HEK293 (cell line): ENCODE data around the gene MRO.

Experiments
- CTCF ChIA-PET: fragments of 350-600 bp; formaldehyde crosslinking; extraction: SDS; loops from one replicate; lab custom pipeline; 2021; ENCODE audit warnings: antibody characterized with exemption; lab: Yijun Ruan, JAX
- POLR2A ChIA-PET: fragments of 300-600 bp; formaldehyde crosslinking; extraction: SDS; loops from one replicate; lab custom pipeline; 2020; ENCODE audit warnings: antibody characterized with exemption, inconsistent platforms; lab: Yijun Ruan, JAX
- H3K27ac ChIP-seq: fragments of 200-500 bp; sonication (Bioruptor generic); 2 replicates; pipeline ENCODE4 v1.5.1; 2014; ENCODE audit warnings: low read depth, low read length, control low read depth, inconsistent platforms; ENCODE audit errors: extremely low read depth
- H3K36me3 ChIP-seq, 2 experiments: fragments of 200-500 bp in 1 of 2; sonication (Bioruptor generic) in 1 of 2; 1 replicate in 1 of 2; 2 replicates in 1 of 2; pipeline ENCODE4 v1.5.1; 2014 to 2017; ENCODE audit warnings: inconsistent platforms in 2 of 2, low read length in 2 of 2; ENCODE audit not compliant: control insufficient read depth in 2 of 2, insufficient read depth in 1 of 2
- H3K4me1 ChIP-seq: fragments of 200-500 bp; sonication (Bioruptor generic); 2 replicates; pipeline ENCODE4 v1.5.1; 2014; ENCODE audit warnings: mild to moderate bottlenecking, low read length, inconsistent platforms; ENCODE audit not compliant: control insufficient read depth, insufficient read depth
- H3K4me3 ChIP-seq: 2 replicates; pipeline ENCODE4 v1.5.1; 2011; ENCODE audit warnings: low read depth, mild to moderate bottlenecking, control low read depth, low read length, moderate library complexity
- H3K9me3 ChIP-seq: fragments of 200-500 bp; sonication (Bioruptor generic); 2 replicates; pipeline ENCODE4 v1.5.1; 2014; ENCODE audit warnings: low read depth, low read length, inconsistent platforms; ENCODE audit not compliant: control insufficient read depth, insufficient read depth
- KLF9 ChIP-seq: fragments of 450-650 bp; formaldehyde crosslinking; IDR thresholded peaks from 2 replicates; pipeline ENCODE4 v1.5.1; 2016; ENCODE audit warnings: missing biosample characterization, missing genetic modification characterization, low read depth
- RBAK ChIP-seq: fragments of 450-650 bp; formaldehyde crosslinking; IDR thresholded peaks from 2 replicates; pipeline ENCODE4 v1.5.1; 2016; ENCODE audit warnings: missing biosample characterization, missing genetic modification characterization
- SETDB1 ChIP-seq: IDR thresholded peaks from one replicate; pipeline ENCODE4 v1.6.1; 2017; ENCODE audit warnings: mild to moderate bottlenecking, low read length, moderate library complexity, mixed read lengths; ENCODE audit not compliant: insufficient read length
- WT1 ChIP-seq: fragments of 450-650 bp; formaldehyde crosslinking; IDR thresholded peaks from 2 replicates; pipeline ENCODE4 v1.5.1; 2016; ENCODE audit warnings: missing biosample characterization, missing genetic modification characterization
- YY1 ChIP-seq: fragments of 450-650 bp; formaldehyde crosslinking; IDR thresholded peaks from 2 replicates; pipeline ENCODE4 v1.5.1; 2018; ENCODE audit warnings: missing biosample characterization, missing genetic modification characterization
- ZBTB8A ChIP-seq: fragments of 450-650 bp; formaldehyde crosslinking; IDR thresholded peaks from 2 replicates; pipeline ENCODE4 v1.5.1; 2016; ENCODE audit warnings: missing biosample characterization, missing genetic modification characterization
- ZFP69B ChIP-seq: fragments of 450-650 bp; formaldehyde crosslinking; IDR thresholded peaks from 2 replicates; pipeline ENCODE4 v1.5.1; 2016; ENCODE audit warnings: missing biosample characterization, missing genetic modification characterization
- ZIC2 ChIP-seq: fragments of 450-650 bp; formaldehyde crosslinking; IDR thresholded peaks from 2 replicates; pipeline ENCODE4 v1.5.1; 2016; ENCODE audit warnings: missing biosample characterization, missing genetic modification characterization
- ZNF132 ChIP-seq: fragments of 450-650 bp; formaldehyde crosslinking; IDR thresholded peaks from 2 replicates; pipeline ENCODE4 v1.5.1; 2017; ENCODE audit warnings: missing biosample characterization, missing genetic modification characterization, borderline replicate concordance
- ZNF133 ChIP-seq: fragments of 450-650 bp; formaldehyde crosslinking; IDR thresholded peaks from 2 replicates; pipeline ENCODE4 v1.5.1; 2016; ENCODE audit warnings: missing biosample characterization, missing genetic modification characterization
- ZNF23 ChIP-seq: fragments of 450-650 bp; formaldehyde crosslinking; IDR thresholded peaks from 2 replicates; pipeline ENCODE4 v1.5.1; 2016; ENCODE audit warnings: missing biosample characterization, missing genetic modification characterization, borderline replicate concordance
- ZNF266 ChIP-seq: fragments of 450-650 bp; formaldehyde crosslinking; IDR thresholded peaks from 2 replicates; pipeline ENCODE4 v1.5.1; 2016; ENCODE audit warnings: missing biosample characterization, missing genetic modification characterization, low read depth
- ZNF292 ChIP-seq: fragments of 450-650 bp; formaldehyde crosslinking; IDR thresholded peaks from 2 replicates; pipeline ENCODE4 v1.5.1; 2016; ENCODE audit warnings: low read depth, missing biosample characterization, missing genetic modification characterization, borderline replicate concordance
- ZNF514 ChIP-seq: fragments of 450-650 bp; formaldehyde crosslinking; IDR thresholded peaks from 2 replicates; pipeline ENCODE4 v1.5.1; 2016; ENCODE audit warnings: missing biosample characterization, missing genetic modification characterization
- ZNF548 ChIP-seq: fragments of 450-650 bp; formaldehyde crosslinking; IDR thresholded peaks from 2 replicates; pipeline ENCODE4 v1.5.1; 2016; ENCODE audit warnings: missing biosample characterization, missing genetic modification characterization
- ZNF561 ChIP-seq: fragments of 450-650 bp; IDR thresholded peaks from 2 replicates; pipeline ENCODE4 v1.5.1; 2018; ENCODE audit warnings: missing biosample characterization, missing genetic modification characterization, borderline replicate concordance
- ZNF571 ChIP-seq: fragments of 450-650 bp; formaldehyde crosslinking; IDR thresholded peaks from 2 replicates; pipeline ENCODE4 v1.5.0; 2017; ENCODE audit warnings: missing biosample characterization, missing genetic modification characterization
- ZNF629 ChIP-seq: fragments of 450-650 bp; formaldehyde crosslinking; IDR thresholded peaks from 2 replicates; pipeline ENCODE4 v1.5.1; 2017; ENCODE audit warnings: missing biosample characterization, missing genetic modification characterization
- ZNF747 ChIP-seq: fragments of 450-650 bp; formaldehyde crosslinking; IDR thresholded peaks from 2 replicates; pipeline ENCODE4 v1.5.1; 2016; ENCODE audit warnings: missing biosample characterization, missing genetic modification characterization
- ZNF776 ChIP-seq: fragments of 450-650 bp; formaldehyde crosslinking; IDR thresholded peaks from 2 replicates; pipeline ENCODE4 v1.5.0; 2017; ENCODE audit warnings: missing biosample characterization, missing genetic modification characterization, borderline replicate concordance
- ZXDB ChIP-seq: fragments of 450-650 bp; formaldehyde crosslinking; IDR thresholded peaks from 2 replicates; pipeline ENCODE4 v1.5.1; 2016; ENCODE audit warnings: missing biosample characterization, missing genetic modification characterization
- TF ChIP-seq, protein P1 (sequence below): fragments of 450-650 bp; formaldehyde crosslinking; IDR thresholded peaks from 2 replicates; pipeline ENCODE4 v1.5.1; 2016; ENCODE audit warnings: missing biosample characterization, missing genetic modification characterization
- TF ChIP-seq, protein P2 (sequence below): fragments of 450-650 bp; formaldehyde crosslinking; IDR thresholded peaks from 2 replicates; pipeline ENCODE4 v1.5.1; 2016; ENCODE audit warnings: missing biosample characterization, missing genetic modification characterization

The MRO gene

DNA sequence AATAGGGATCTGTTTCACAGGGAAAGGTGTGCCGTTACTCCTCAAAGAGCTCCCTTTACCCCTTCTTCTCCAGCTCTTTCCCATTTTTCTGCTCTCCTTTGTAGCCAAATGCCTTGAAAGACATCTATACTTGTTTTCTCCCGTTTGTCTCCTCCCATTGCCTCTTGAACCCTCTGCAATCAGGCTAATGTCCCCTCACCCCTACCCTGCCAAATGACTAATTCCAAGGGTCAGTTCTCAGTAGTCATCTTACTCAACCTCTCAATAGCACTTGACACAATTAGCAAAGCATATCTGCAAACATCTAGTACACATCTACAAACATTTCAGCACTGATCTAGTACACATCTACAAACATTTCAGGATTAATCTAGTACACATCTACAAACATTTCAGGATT is 12.6 kb downstream of the MRO start:
- Histone ChIP-seq H3K4me3 (no peak overlapping the region), H3K27ac (no peak overlapping the region), H3K36me3 (no peaks in the 10 kb centered on the region), H3K9me3 (no peaks in the 10 kb centered on the region), H3K4me1 (no peaks in the 10 kb centered on the region)
- POLR2A ChIA-PET, result no interaction called here
- no peak for TF ChIP-seq YY1 (tag by site-specific recombination)
- TF ChIP-seq, protein P1, sequence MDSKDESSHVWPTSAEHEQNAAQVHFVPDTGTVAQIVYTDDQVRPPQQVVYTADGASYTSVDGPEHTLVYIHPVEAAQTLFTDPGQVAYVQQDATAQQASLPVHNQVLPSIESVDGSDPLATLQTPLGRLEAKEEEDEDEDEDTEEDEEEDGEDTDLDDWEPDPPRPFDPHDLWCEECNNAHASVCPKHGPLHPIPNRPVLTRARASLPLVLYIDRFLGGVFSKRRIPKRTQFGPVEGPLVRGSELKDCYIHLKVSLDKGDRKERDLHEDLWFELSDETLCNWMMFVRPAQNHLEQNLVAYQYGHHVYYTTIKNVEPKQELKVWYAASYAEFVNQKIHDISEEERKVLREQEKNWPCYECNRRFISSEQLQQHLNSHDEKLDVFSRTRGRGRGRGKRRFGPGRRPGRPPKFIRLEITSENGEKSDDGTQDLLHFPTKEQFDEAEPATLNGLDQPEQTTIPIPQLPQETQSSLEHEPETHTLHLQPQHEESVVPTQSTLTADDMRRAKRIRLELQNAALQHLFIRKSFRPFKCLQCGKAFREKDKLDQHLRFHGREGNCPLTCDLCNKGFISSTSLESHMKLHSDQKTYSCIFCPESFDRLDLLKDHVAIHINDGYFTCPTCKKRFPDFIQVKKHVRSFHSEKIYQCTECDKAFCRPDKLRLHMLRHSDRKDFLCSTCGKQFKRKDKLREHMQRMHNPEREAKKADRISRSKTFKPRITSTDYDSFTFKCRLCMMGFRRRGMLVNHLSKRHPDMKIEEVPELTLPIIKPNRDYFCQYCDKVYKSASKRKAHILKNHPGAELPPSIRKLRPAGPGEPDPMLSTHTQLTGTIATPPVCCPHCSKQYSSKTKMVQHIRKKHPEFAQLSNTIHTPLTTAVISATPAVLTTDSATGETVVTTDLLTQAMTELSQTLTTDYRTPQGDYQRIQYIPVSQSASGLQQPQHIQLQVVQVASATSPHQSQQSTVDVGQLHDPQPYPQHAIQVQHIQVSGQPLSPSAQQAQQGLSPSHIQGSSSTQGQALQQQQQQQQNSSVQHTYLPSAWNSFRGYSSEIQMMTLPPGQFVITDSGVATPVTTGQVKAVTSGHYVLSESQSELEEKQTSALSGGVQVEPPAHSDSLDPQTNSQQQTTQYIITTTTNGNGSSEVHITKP (tag by site-specific recombination), result 0 out of 2 replicates have a peak, but pooled peaks have one; percentile 41
- CTCF ChIA-PET, result interaction anchor here (1.5 to 1.6 kb wide), 2 partner anchors 12 to 16 kb away, joined by 3 to 5 read pairs; no protein-coding TSS in a partner anchor

DNA sequence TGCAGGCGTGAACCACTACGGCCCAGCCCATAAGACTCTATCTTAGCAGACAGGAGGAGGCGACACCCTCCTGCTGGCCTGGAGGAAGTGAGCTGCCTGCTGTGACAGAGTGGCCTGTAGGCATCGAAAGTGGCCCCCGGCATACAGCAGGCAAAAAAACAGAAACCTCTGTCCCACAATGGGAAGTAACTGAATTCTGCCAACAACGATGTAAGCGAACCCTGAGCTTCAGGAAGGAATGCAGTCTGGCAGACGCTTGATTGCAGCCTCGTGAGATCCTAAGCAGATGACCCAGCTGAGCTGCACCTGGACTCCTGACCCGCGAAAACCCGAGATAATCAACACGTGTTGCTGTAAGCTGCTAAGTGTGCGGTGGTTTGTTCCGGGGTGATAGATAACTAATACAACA is 13.6 kb downstream of the MRO start:
- Histone ChIP-seq H3K27ac (no peak overlapping the region), H3K9me3 (no peaks in the 10 kb centered on the region), H3K36me3 (no peaks in the 10 kb centered on the region), H3K4me3 (no peak overlapping the region), H3K4me1 (no peaks in the 10 kb centered on the region)
- CTCF ChIA-PET, result interaction anchor here (0.8 to 1.5 kb wide), 3 partner anchors 10 to 15 kb away, joined by 3 read pairs; partner anchors contain the start of gene MRO
- POLR2A ChIA-PET, result no interaction called here
- no peak for TF ChIP-seq SETDB1
- peak; percentile 26; the same call in 1 of the 2 replicates for TF ChIP-seq ZIC2 (tag by site-specific recombination)

GRCh38 chr18:50805732-50806131 is 14.1 kb downstream of the MRO start:
- no peak overlapping the region for H3K4me3 ChIP-seq
- H3K36me3 ChIP-seq, result no peaks in the 10 kb centered on the region
- no peak overlapping the region for H3K27ac ChIP-seq
- H3K9me3 ChIP-seq, result no peaks in the 10 kb centered on the region
- CTCF ChIA-PET, result interaction anchor here (0.8 kb wide), 1 partner anchor 14 kb away, joined by 3 read pairs; the partner anchor contains the start of gene MRO
- POLR2A ChIA-PET, result no interaction called here
- TF ChIP-seq ZNF571 (no peak), ZNF514 (no peak), ZNF561 (tag by site-specific recombination) (no peak), YY1 (tag by site-specific recombination) (no peak), ZNF266 (tag by site-specific recombination) (no peak), ZNF776 (tag by site-specific recombination) (no peak), ZNF548 (no peak)
- H3K4me1 ChIP-seq, result no peaks in the 10 kb centered on the region

- Histone ChIP-seq H3K4me3 (no peak overlapping the region), H3K9me3 (no peaks in the 10 kb centered on the region), H3K4me1 (no peaks in the 10 kb centered on the region), H3K36me3 (no peaks in the 10 kb centered on the region), H3K27ac (no peak overlapping the region)
- no peak for TF ChIP-seq ZBTB8A (tag by site-specific recombination)
- TF ChIP-seq ZNF292, result no peak
- TF ChIP-seq ZNF132 (tag by site-specific recombination), result no peak
- no peak for TF ChIP-seq ZNF571
- no peak for TF ChIP-seq KLF9 (tag by site-specific recombination)
- TF ChIP-seq ZXDB (tag by site-specific recombination), result no peak
- TF ChIP-seq ZNF514, result no peak
- TF ChIP-seq ZNF133 (tag by site-specific recombination), result no peak
- TF ChIP-seq WT1 (tag by site-specific recombination), result no peak
- TF ChIP-seq, protein P2, sequence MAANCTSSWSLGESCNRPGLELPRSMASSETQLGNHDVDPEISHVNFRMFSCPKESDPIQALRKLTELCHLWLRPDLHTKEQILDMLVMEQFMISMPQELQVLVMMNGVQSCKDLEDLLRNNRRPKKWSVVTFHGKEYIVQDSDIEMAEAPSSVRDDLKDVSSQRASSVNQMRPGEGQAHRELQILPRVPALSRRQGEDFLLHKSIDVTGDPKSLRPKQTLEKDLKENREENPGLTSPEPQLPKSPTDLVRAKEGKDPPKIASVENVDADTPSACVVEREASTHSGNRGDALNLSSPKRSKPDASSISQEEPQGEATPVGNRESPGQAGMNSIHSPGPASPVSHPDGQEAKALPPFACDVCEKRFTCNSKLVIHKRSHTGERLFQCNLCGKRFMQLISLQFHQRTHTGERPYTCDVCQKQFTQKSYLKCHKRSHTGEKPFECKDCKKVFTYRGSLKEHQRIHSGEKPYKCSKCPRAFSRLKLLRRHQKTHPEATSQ (tag by site-specific recombination), result no peak
- no peak for TF ChIP-seq ZNF747
- no peak for TF ChIP-seq RBAK (tag by site-specific recombination)
- TF ChIP-seq ZNF23, result no peak
- TF ChIP-seq ZNF629 (tag by site-specific recombination), result no peak
- TF ChIP-seq ZFP69B (tag by site-specific recombination), result no peak
- CTCF ChIA-PET, result interaction anchor here (0.6 kb wide), 1 partner anchor 253 kb away, joined by 3 read pairs; no protein-coding TSS in a partner anchor
- POLR2A ChIA-PET, result no interaction called here
These were observed 16.2 kb downstream of the MRO start for GRCh38 chr18:50803592-50803991.
